Fibroblast of skin of left quadriceps (primary cell): Measurements from ENCODE around the gene HAUS6.
"Not testable (repeated sequence)": the region's sequence is repeated elsewhere in the genome, so short reads cannot be mapped to it uniquely, and the experiment has no call there.

Experiments
- DNase-seq, 2 experiments: peaks; one replicate each; pipeline ENCODE4 v3.0.0-alpha.2; 2013; ENCODE audit warnings: low read depth in 2 of 2

The HAUS6 gene

DNA sequence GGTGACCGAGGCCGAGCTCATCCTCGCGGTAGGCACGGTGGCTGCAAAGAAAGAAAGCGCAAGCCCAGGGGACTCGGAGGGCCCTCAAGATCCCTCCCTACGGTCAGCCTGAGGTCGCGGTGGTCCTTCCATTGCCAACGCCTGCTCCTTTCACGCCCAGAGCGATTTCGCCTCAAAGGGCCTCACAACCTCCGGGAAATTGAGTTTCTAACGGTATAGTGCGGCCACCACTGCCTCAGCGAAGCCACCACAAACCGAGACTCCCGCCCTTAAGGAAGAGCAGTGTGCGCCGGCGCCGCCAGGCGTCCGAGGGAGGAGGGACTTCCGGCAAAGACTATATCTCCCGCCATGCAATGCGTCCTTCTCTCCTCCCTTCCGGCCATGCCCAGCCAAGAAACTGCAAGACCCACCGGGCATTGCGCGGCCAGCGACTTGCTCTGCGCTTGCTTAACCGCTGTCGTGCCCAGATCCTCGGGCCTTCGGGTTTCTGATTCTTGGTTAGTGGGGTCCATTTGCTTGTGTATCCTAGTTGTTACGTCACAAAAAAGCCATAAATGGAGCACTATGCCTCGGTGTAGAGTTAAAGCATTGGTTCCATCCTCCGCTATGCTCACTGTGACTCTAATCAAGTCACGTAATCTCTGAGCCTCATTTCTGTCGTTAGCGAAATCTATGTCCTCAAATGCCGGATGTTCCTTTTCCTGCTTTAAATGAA is at the start of gene HAUS6:
HAUS6 (minus strand) TSS at position 274 of the 715 bp plus-strand sequence; CDS start at position 21, 253 bp downstream.
- DNase-seq: peak; percentile 92

- not testable (repeated sequence) for DNase-seq
Measured at GRCh38 chr9:19152160-19152498, 49.4 kb upstream of the HAUS6 start.

DNA sequence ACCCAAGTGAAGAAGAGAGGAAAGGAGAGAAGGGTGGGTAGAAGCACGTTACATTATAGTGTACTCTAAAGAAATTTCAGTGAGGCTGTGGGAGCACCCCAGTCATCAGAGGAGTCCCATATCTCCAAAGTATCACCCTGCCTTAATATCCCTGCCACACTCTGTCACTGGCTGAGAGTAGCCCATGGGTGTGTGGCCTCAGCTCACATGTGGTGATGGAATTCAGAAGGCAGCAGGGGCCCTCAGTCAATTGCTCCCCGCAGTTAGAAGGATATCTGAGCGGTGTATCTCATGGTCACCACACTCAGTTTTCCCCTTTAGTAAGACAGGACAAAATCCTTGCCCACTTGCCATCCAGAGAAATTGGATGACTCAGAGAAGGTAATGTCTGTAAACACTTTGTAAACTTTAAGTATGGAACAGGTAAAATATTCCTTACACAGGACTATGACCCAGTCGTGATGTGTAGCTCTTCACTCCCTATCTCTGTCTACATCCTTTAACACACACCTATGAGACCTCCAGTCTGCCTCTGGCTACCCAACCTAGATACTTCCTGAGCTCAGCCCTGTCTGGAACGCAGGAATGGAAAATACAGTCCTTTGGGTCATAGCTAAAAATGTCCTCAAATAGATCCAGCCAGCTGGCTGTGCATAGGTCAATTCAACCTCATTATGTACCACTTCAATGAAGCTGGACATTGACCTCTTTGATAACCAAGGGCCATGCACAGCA is 48.9 kb upstream of the HAUS6 start:
- DNase-seq: no peak

DNA sequence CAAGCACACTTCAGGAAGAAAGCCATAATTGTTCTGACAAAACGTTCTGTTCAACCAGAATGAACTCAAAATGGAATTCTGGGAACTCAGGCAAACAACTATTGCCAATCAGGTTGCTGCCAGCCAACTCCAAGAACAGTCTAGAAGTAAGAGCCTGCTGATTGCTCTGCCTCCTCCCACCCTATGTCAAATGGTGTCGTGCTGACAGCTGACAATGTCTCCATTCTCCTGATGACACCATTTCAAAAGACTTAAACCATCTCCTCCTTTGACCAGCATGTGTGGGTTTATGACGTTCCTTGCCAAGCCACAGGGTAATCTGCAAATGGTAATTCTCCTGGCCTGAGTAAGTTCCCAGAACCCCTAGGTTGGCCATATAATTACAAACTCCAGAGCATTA is 46.5 kb upstream of the HAUS6 start:
- no peak for DNase-seq

DNA sequence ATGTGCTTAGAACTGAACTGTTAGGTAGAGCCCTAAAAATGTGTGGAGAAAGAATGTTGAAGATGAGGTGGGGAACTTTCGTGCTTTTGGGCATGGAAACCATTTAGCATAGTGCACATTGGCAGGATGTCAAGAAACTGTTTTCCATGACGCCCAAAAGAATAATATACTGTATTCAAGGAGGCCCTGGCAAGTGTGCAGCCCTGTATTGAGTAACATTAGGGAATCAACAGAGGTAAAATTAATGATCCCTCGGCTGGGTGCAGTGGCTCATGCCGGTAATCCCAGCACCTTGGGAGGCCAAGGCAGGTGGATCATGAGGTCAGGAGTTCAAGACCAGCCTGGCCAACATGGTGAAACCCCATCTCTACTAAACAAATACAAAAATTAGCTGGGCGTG is 45.5 kb upstream of the HAUS6 start:
- no peak for DNase-seq

DNA sequence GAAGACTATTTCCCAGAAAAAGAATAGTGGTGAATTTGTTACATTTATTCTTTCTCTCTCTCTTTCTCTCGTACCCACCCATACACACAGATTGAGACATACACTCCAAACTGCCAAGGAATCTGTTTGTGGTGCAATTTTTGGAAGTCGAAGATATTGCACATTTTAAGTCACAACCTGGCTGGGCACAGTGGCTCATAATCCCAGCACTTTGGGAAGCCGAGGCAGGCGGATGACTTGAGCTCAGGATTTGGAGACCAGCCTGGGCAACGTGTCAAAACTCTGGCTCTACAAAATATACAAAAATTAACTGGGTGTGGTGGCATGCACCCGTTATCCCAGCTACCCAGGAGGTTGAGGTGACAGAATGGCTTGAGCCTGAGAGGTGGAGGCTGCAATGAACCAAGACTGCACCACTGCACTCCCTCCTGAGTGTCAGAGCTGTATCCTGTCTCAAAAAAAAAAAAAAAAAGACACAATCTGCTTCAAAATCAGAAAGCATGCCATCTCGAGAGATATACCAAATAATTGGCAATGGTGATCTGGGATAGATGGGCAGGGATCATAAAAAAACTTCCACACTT is 43.8 kb upstream of the HAUS6 start:
- DNase-seq: no peak

DNA sequence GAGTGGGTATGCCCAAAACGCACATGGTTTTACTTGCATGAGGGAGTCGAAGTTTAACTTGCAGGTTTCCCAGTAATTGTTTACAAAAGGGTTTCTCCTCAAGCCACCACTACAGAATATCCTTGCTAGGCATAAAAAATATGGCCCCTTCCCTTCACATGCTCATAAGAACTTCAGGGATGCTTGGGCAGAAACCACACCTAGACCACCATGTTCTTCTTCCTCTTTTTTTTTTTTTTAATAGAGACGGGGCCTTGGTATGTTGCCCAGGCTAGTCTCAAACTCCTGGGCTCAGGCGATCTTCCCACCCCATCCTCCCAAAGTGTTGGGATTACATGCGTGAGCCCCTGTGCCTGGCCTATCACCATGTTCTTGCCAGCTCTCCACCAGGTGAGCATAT is 43.2 kb upstream of the HAUS6 start:
- DNase-seq: no peak

DNA sequence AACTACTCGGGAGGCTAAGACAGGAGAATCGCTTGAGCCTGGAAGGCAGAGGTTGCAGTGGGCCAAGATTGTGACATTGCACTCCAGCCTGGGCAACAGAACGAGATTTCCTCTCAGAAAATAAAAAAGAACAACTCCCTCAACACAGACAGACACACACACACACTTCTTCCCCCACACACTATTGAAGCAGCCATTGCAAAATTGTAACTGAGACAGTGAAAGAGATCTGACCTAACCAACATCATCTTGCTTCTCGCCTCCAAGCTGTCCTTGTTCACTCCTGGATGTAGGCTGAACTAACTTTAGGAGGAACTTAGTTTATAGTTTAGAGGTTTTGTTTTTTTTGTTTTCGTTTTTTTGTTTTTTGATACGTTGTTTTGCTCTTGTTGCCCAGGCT is 37.6 kb upstream of the HAUS6 start:
- DNase-seq: no peak

DNA sequence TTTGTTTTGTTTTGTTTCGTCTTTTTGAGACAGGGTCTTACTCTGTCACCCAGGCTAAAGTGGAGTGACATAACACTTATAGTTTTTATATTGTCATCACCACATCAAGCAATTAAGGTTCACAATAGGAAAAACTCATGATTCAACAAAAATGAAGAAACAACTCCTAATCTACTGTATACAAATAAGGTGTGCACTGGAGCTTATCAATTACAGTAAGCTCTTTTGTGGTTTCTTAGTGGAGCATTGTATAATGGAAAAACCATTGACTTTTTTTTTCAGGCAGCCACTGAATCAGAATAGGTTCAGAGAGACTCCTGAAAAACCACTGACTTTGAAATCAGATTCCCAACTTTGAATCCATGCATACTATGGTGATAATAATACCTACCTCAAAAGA is 35.4 kb upstream of the HAUS6 start:
- no peak for DNase-seq

GRCh38 chr9:19137282-19137681 is 34.6 kb upstream of the HAUS6 start:
- DNase-seq: no peak

DNA sequence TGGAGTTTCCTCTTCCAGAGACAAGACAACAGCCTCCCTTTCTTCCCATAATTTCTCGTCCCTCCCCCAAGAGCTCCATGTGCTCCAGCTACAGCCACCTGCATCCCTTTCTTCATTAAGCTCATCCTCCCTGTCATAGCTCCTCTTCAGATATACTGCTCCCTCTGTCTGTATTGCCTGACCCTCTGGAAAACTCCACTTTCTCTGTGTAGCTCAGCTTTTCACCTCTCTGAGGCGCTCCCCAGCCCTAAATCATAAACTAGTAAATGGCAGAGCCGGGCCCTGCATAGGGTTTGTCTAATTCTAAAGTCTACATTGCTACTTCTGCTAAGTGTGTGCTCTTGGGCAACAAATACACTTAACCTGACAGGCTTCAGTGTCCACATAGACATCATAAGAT is 33.4 kb upstream of the HAUS6 start:
- no peak for DNase-seq

DNA sequence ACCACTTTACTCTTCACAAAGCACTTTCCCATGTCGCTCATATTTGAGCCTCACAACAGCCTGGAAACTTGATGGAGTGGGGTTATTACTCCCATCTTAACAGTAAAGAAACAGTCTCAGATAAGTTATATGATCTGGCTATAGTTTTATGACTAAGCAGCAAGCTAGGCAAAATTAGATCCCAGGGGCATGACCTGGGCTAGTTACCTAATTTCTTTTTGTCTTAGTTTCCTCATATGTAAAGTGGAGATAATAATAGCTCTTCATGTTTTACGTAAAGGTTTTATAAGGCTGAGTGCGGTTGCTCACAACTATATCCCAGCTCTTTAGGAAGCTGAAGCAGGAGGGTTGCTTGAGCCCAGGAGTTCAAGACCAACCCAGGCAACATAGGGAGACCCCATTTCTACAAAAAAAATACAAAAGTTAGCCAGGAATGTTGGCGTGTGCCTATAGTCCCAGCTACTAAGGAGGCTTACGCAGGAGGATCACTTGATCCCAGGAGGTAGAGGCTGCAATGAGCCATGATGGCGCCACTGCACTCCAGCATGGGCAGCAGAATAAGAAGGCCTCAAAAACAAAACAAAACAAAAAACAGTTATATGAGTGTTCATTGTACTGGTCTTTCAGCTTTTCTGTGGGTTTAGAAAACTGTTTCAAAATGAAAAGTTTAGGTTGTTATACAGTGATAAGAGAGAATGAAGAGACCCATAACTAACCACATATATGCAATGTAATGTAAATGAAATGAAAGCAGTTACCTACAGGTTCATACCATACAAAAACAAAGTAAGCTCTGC is 31.0 kb upstream of the HAUS6 start:
- DNase-seq: no peak

GRCh38 chr9:19130436-19130835 is 27.7 kb upstream of the HAUS6 start:
- DNase-seq: no peak

DNA sequence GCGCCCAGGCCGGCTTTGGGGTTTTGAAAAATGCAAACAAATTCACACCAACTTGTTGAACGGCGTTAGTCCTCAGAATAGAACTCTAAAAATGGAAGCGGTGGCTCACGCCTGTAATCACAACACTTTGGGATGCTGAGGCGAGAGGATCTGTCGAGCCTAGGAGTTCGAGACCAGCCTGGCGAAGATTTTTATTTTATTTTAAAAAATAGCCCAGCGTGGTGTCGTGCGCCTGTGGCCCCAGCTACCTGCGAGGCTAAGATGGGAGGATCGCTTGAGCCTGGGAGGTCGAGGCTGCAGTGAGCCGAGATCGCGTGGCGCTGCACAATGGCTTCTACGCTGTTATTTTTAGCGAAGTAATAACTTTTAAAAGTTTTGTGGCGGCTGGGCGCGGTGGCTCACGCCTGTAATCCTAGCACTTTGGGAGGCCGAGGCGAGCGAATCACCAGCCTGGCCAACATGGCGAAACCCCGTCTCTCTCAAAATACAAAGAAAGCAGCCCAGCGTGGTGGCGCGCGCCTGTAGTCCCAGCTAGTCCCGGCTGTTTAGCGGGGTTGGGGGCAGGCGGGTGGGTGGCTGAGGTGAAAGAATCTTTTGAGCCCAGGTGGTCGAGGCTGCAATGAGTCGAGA is 25.3 kb upstream of the HAUS6 start:
- no peak for DNase-seq

- DNase-seq: no peak
Measured at GRCh38 chr9:19124430-19124793, 21.7 kb upstream of the HAUS6 start.

DNA sequence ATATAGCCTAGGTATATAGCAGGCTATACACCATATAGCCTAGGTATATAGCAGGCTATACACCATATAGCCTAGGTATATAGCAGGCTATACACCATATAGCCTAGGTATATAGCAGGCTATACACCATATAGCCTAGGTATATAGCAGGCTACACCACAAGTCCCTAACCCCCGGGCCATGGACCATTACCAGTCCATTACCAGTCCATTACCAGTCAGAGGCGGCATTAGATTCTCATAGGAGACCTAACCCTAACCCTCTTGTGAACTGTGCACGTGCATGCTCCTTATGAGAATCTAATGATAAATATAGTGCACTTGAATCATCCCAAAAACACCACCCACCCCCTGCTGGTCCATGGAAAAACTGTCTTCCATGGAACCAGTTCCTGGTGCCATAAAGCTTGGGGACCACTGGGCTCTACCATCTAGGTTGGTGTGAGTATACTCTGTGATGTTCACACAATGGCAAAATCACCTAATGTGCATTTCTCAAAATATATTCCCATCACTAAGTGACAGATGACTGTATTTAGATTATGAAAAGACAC is 19.9 kb upstream of the HAUS6 start:
- no peak for DNase-seq

DNA sequence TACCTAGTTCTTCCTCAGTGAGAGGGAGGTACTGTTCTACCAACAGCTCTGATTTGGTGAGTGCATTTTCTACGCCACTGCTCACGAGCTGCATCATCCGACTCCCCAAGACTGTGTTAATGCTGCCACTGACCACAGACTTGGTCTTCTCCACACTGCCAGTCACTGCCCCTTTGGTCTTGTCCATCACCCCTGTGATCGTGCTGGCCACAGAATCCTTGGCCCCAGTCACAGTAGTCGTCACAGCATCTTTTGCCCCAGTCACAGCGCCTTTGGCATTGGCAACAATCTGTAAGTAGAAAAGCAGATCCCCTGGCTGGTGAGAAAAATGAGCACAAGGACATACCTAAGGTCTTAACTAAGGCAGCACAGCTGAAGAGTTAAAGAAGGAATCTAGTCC is 18.2 kb upstream of the HAUS6 start:
- DNase-seq: no peak

DNA sequence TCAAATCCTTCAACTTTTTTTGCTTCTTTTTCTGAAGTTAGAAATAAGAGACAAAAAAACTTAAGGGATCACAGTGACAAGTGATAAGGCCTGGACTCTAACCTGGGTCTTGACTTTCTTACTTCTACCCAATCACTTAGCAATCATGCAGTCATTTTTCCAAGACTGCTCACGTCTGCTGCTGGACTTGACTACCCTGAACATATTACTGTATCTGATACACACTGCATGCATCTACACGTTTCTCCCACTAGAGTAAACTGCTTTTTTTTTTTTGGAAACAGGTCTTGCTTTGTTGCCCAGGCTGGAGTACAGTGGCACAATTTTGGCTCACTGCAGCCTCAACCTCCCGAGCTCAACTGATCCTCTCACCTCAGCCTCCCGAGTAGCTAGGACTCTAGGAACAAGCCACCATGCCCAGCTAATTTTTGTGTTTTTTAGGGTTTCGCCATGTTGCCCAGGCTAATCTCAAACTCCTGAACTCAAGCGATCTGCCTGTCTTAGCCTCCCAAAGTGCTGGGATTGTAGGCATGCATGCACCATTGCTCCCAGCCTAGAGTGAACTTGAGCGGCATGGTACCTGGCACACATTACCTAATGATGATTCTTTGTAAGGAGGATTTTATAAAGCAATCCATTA is 17.2 kb upstream of the HAUS6 start:
- no peak for DNase-seq

DNA sequence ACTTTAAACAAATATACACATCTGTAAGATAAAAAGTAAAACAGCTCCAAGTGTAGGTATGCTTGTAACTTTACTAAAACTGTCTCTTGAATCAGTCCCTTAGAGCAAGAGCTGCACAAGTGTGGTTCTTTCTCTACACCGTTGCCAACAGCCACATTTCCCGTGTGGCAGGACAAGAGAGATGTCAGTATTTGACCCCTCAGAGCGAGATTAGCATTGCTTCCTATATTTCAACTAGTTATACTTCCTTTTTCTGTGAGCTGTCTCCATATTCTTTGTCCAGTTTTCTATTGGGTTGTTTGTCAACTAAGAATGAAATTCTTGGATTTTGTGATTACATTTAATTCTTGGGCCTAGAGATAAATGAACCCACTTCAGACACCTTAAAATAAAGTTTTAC is 16.5 kb upstream of the HAUS6 start:
- no peak for DNase-seq

DNA sequence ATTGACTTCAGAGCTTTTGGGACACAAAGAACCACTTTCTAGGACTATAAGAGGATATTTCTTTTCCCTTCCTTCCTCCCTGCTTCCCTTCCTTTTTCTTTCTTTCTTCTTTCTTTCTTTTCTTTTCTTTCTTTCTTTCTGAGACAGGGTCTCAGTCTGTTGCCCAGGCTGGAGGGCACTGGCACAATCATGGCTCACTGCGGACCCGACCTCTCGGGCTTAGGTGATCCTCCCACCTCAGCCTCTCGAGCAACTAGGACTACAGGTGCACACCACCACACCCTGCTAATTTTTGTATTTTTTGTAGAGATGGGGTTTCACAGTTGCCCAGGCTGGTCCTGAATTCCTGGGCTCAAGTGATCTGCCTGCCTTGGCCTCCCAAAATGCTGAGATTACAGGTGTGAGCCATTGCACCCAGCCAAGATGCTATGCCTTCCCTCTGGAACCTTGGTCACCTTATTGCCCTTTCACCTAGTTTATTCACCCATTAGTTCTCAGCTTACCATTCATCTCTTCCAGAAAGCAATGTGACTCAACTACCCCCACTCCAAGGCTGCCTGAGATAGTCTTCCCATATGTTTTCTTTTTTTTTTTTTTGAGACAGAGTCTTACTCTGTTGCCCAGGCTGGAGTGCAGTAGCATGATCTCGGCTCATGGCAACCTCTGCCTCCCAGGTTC is 14.5 kb upstream of the HAUS6 start:
- no peak for DNase-seq
